ENCODE data around the gene SLC44A3.

Gene SLC44A3

GRCh38 chr1:94840808-94841207, 20.7 kb downstream of the SLC44A3 start:
- DNase-seq = no peak

GRCh38 chr1:94843430-94843829, 23.3 kb downstream of the SLC44A3 start:
- DNase-seq = no peak

- DNase-seq = no peak
Measured at GRCh38 chr1:94843846-94844245, 23.7 kb downstream of the SLC44A3 start.

- no peak for DNase-seq
Measured at GRCh38 chr1:94846308-94846707, 26.2 kb downstream of the SLC44A3 start.

GRCh38 chr1:94851571-94851970, 31.4 kb downstream of the SLC44A3 start:
- no peak for DNase-seq

- no peak for DNase-seq
Measured at GRCh38 chr1:94852788-94853187, 32.6 kb downstream of the SLC44A3 start.

GRCh38 chr1:94854458-94855306, 34.5 kb downstream of the SLC44A3 start:
- peak; percentile 67 for DNase-seq

- DNase-seq = no peak
Measured at GRCh38 chr1:94855307-94855700, 35.1 kb downstream of the SLC44A3 start.

- DNase-seq = no peak
Measured at GRCh38 chr1:94856004-94856403, 35.8 kb downstream of the SLC44A3 start.

GRCh38 chr1:94856868-94857267, 36.7 kb downstream of the SLC44A3 start:
- DNase-seq = no peak

- DNase-seq = no peak
Measured at GRCh38 chr1:94858276-94858675, 38.1 kb downstream of the SLC44A3 start.

- no peak for DNase-seq
Measured at GRCh38 chr1:94859174-94859573, 39.0 kb downstream of the SLC44A3 start.

GRCh38 chr1:94862718-94863117, 42.6 kb downstream of the SLC44A3 start:
- DNase-seq = no peak

GRCh38 chr1:94863297-94863911, 43.2 kb downstream of the SLC44A3 start:
- no peak for DNase-seq

- DNase-seq = no peak
Measured at GRCh38 chr1:94863919-94864318, 43.8 kb downstream of the SLC44A3 start.

GRCh38 chr1:94864821-94865220, 44.7 kb downstream of the SLC44A3 start:
- no peak for DNase-seq

- no peak for DNase-seq
Measured at GRCh38 chr1:94865360-94865759, 45.2 kb downstream of the SLC44A3 start.

- no peak for DNase-seq
Measured at GRCh38 chr1:94866164-94866807, 46.1 kb downstream of the SLC44A3 start.

GRCh38 chr1:94871031-94871430, 50.9 kb downstream of the SLC44A3 start:
- DNase-seq = no peak

GRCh38 chr1:94872771-94873495, 52.8 kb downstream of the SLC44A3 start:
- no peak for DNase-seq

GRCh38 chr1:94873520-94874351, 53.6 kb downstream of the SLC44A3 start:
- DNase-seq = no peak

GRCh38 chr1:94874423-94874822, 54.3 kb downstream of the SLC44A3 start:
- DNase-seq = no peak

Measured in central memory CD4-positive, alpha-beta T cell (primary cell).